Adipocyte (in vitro differentiated cells): ENCODE data around the gene FILIP1L.

Experiments
- DNase-seq: peaks from one replicate; pipeline ENCODE4 v3.0.0-alpha.2; 2015; ENCODE audit warnings: low read depth
- H3K27me3 ChIP-seq: replicated peaks from 2 replicates; pipeline ENCODE4 v1.7.0; 2013; ENCODE audit warnings: mild to moderate bottlenecking, low read length, moderate library complexity; ENCODE audit not compliant: control insufficient read depth, insufficient read depth
- H3K36me3 ChIP-seq: 2 replicates; pipeline ENCODE4 v1.7.0; 2013; ENCODE audit warnings: low read length, mild to moderate bottlenecking, moderate library complexity; ENCODE audit not compliant: control insufficient read depth, insufficient read depth, severe bottlenecking
- H3K4me1 ChIP-seq: 2 replicates; pipeline ENCODE4 v1.7.0; 2013; ENCODE audit warnings: mild to moderate bottlenecking, low read length, moderate library complexity; ENCODE audit not compliant: control insufficient read depth, insufficient read depth
- H3K4me3 ChIP-seq: 2 replicates; pipeline ENCODE4 v1.7.0; 2013; ENCODE audit warnings: mild to moderate bottlenecking, low read length, moderate library complexity
- H3K9ac ChIP-seq: 2 replicates; pipeline ENCODE4 v1.7.0; 2013; ENCODE audit warnings: mild to moderate bottlenecking, low read length, moderate library complexity
- H3K9me3 ChIP-seq: 2 replicates; pipeline ENCODE4 v1.7.0; 2013; ENCODE audit warnings: mild to moderate bottlenecking, low read length, moderate library complexity; ENCODE audit not compliant: control insufficient read depth

The FILIP1L gene

GRCh38 chr3:100081986-100082692 is 32.2 kb downstream of the FILIP1L start:
- H3K9me3 ChIP-seq: no peaks in the 10 kb centered on the region
- no peak overlapping the region for H3K9ac ChIP-seq
- H3K27me3 ChIP-seq: no peaks in the 10 kb centered on the region
- no peaks in the 10 kb centered on the region for H3K36me3 ChIP-seq
- H3K4me3 ChIP-seq: no peak overlapping the region
- no peak for DNase-seq
- peaks cover 8% of the 10 kb centered on the region for H3K4me1 ChIP-seq

GRCh38 chr3:100081311-100081710 is 33.0 kb downstream of the FILIP1L start:
- Histone ChIP-seq H3K4me1 (peaks cover 11% of the 10 kb centered on the region), H3K27me3 (no peaks in the 10 kb centered on the region), H3K4me3 (no peak overlapping the region), H3K9ac (no peak overlapping the region), H3K9me3 (no peaks in the 10 kb centered on the region), H3K36me3 (no peaks in the 10 kb centered on the region)
- no peak for DNase-seq

GRCh38 chr3:100080573-100080972 is 33.7 kb downstream of the FILIP1L start:
- Histone ChIP-seq H3K9me3 (no peaks in the 10 kb centered on the region), H3K27me3 (no peaks in the 10 kb centered on the region), H3K4me1 (peaks cover 15% of the 10 kb centered on the region), H3K4me3 (no peak overlapping the region), H3K36me3 (no peaks in the 10 kb centered on the region), H3K9ac (no peak overlapping the region)
- no peak for DNase-seq

GRCh38 chr3:100079328-100079727 is 35.0 kb downstream of the FILIP1L start:
- peaks cover 20% of the 10 kb centered on the region for H3K4me1 ChIP-seq
- H3K4me3 ChIP-seq: no peak overlapping the region
- no peaks in the 10 kb centered on the region for H3K27me3 ChIP-seq
- no peaks in the 10 kb centered on the region for H3K36me3 ChIP-seq
- no peaks in the 10 kb centered on the region for H3K9me3 ChIP-seq
- no peak for DNase-seq
- H3K9ac ChIP-seq: no peak overlapping the region

DNA sequence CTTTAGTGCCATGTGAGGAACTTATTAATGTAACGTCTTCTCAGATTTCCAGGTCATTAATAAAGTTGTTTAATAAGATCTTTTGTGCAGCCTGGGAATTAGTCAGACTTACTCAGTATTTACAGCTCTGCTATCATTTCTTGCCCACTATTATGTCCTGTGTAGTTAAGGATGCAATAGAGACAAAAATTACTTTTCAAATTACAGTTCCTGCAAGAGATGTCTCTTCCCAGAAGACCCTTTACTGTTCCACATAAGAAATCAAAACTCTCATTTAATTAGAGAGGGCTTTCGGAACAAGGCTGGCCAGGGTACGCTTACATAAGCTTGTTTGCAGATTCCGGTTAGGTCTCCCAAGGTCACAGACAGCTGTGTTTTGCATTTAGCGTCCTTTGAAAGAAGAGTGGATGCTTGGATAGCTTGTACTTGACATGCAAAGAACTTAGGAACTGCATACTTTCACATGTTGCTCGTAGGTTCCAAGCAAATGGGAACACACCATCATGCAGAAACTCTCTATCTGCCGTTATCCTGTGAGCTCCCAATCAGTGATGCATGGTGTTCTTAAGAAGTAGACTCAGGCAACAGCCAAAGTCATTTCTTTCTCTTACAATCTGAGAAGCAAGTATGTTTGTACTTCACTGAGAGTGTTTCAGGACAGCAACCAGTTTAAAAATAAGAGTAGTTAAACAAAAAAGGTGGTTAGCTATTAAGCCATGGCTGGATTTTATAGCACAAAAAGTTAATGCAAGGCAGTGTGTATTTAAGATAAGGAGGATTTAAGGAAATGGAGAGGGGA is 37.4 kb downstream of the FILIP1L start:
- Histone ChIP-seq H3K36me3 (no peaks in the 10 kb centered on the region), H3K4me3 (no peak overlapping the region), H3K27me3 (no peaks in the 10 kb centered on the region), H3K9me3 (no peaks in the 10 kb centered on the region), H3K4me1 (peaks cover 43% of the 10 kb centered on the region), H3K9ac (no peak overlapping the region)
- no peak for DNase-seq

GRCh38 chr3:100075851-100076730 is 38.2 kb downstream of the FILIP1L start:
- Histone ChIP-seq H3K27me3 (no peaks in the 10 kb centered on the region), H3K4me3 (no peak overlapping the region), H3K36me3 (no peaks in the 10 kb centered on the region), H3K4me1 (peaks cover 48% of the 10 kb centered on the region), H3K9me3 (no peaks in the 10 kb centered on the region), H3K9ac (no peak overlapping the region)
- DNase-seq: no peak

- H3K36me3 ChIP-seq: no peaks in the 10 kb centered on the region
- H3K27me3 ChIP-seq: no peaks in the 10 kb centered on the region
- DNase-seq: no peak
- no peaks in the 10 kb centered on the region for H3K9me3 ChIP-seq
- no peak overlapping the region for H3K4me3 ChIP-seq
- H3K4me1 ChIP-seq: peaks cover 48% of the 10 kb centered on the region
- no peak overlapping the region for H3K9ac ChIP-seq
These were observed 39.1 kb downstream of the FILIP1L start for GRCh38 chr3:100075196-100075595.

DNA sequence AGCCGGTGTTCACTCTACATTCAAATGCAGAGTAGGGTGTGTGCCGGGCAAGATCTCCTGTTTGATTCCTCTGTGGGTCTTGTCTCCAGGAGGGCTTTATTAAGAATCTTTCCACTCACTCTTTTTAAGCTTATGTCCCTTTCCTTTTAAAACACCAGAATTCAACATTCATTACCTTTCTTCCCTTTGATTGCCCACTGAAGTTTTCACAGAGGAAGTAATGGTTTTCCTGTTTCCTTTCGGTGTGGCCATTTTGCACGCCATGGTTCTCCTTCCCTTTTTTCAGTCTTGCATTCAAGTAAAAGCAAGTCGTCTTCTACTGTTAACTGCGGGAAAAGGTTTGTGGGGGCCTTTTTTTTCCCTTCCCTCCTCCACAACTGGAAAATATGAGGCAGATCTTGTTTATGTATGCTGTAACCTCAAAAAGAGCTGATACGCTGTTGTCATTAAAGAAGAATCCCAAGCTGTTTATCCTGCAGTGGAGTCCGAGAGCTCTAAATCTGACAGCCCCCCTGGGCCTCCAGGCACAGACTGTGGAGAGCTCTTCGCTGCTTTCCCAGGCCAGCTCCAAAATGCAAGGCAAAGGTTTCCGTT is 40.5 kb downstream of the FILIP1L start:
- peak overlapping the region; percentile 68 for H3K4me3 ChIP-seq
- peak; percentile 84 for DNase-seq

DNA sequence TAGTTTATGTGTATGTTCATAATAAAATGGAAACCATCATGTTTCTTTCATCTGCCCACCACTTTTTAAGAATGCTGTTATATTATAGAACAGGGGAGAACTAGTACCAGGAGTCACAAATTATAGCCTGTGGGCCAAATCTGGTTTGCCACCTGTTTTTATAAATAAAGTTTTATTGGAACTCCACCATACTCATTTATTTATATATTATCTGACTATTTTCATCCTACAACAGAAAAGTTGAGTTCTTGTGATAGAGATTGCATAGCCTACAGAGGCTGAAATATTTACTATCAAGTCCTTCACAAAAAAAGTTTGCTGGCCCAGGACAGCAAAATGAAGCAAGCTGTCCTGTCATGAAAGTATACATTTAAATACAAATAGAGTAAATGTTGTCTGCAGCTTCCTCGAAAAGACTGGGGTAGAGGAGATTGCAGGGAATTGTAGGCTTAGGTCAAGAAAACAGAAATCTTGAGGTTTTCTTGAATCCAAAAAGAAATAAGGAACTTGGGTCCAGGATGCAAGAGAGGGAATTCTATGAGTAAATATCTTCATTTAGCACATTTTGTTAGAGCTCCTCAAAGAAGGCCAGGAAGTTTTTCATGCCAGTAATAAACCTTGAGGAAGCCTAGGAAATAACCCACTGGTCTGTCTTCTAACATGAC is 41.1 kb downstream of the FILIP1L start:
- H3K4me1 ChIP-seq: peaks cover 48% of the 10 kb centered on the region
- H3K4me3 ChIP-seq: peak overlapping the region; percentile 68
- no peaks in the 10 kb centered on the region for H3K36me3 ChIP-seq
- no peaks in the 10 kb centered on the region for H3K27me3 ChIP-seq
- peak overlapping the region; percentile 79 for H3K9ac ChIP-seq
- H3K9me3 ChIP-seq: peaks cover 4% of the 10 kb centered on the region
- DNase-seq: no peak

More for the DNA sequence above, 40.5 kb downstream of the FILIP1L start:
- H3K9me3 ChIP-seq: peaks cover 4% of the 10 kb centered on the region
- H3K9ac ChIP-seq: peak overlapping the region; percentile 79
- H3K36me3 ChIP-seq: no peaks in the 10 kb centered on the region
- H3K27me3 ChIP-seq: no peaks in the 10 kb centered on the region
- peaks cover 48% of the 10 kb centered on the region for H3K4me1 ChIP-seq

GRCh38 chr3:100072326-100073048 is 41.8 kb downstream of the FILIP1L start:
- H3K4me1 ChIP-seq: peaks cover 48% of the 10 kb centered on the region
- peaks cover 4% of the 10 kb centered on the region for H3K9me3 ChIP-seq
- no peaks in the 10 kb centered on the region for H3K36me3 ChIP-seq
- H3K9ac ChIP-seq: no peak overlapping the region
- peak; percentile 52 for DNase-seq
- peak overlapping the region; percentile 68 for H3K4me3 ChIP-seq
- no peaks in the 10 kb centered on the region for H3K27me3 ChIP-seq
